WERI-Rb-1 (cell line): Measurements from ENCODE around the gene SEMA4G.
A peak's percentile ranks its signal among the peaks of the same experiment; 100 is the strongest.

Experiments
- DNase-seq: peaks from one replicate; pipeline ENCODE4 v3.0.0-alpha.2; 2020
- H3K27ac ChIP-seq: fragments of 250-450 bp; sonication (Bioruptor Pico); 2 replicates; pipeline ENCODE4 v1.5.1; 2020; ENCODE audit warnings: mild to moderate bottlenecking, moderate library complexity
- H3K27me3 ChIP-seq: fragments of 250-450 bp; sonication (Bioruptor Pico); 2 replicates; pipeline ENCODE4 v1.5.1; 2021; ENCODE audit warnings: mild to moderate bottlenecking, low read depth, moderate library complexity; ENCODE audit not compliant: insufficient read depth, severe bottlenecking
- H3K36me3 ChIP-seq: fragments of 250-450 bp; sonication (Bioruptor Pico); 2 replicates; pipeline ENCODE4 v1.5.1; 2020; ENCODE audit warnings: mild to moderate bottlenecking, moderate library complexity
- H3K4me3 ChIP-seq: 2 replicates; pipeline ENCODE4 v1.5.1; 2011; ENCODE audit warnings: low read depth, mild to moderate bottlenecking, control low read depth, low read length
- H3K9me3 ChIP-seq: fragments of 250-450 bp; sonication (Bioruptor Pico); 2 replicates; pipeline ENCODE4 v1.5.1; 2021; ENCODE audit warnings: mild to moderate bottlenecking, moderate library complexity; ENCODE audit not compliant: severe bottlenecking
- TF ChIP-seq, protein P1 (sequence below): IDR thresholded peaks from 2 replicates; pipeline ENCODE4 v1.5.1; 2011; ENCODE audit warnings: low read depth, mild to moderate bottlenecking, control low read depth, inconsistent platforms, low read length

The SEMA4G gene

DNA sequence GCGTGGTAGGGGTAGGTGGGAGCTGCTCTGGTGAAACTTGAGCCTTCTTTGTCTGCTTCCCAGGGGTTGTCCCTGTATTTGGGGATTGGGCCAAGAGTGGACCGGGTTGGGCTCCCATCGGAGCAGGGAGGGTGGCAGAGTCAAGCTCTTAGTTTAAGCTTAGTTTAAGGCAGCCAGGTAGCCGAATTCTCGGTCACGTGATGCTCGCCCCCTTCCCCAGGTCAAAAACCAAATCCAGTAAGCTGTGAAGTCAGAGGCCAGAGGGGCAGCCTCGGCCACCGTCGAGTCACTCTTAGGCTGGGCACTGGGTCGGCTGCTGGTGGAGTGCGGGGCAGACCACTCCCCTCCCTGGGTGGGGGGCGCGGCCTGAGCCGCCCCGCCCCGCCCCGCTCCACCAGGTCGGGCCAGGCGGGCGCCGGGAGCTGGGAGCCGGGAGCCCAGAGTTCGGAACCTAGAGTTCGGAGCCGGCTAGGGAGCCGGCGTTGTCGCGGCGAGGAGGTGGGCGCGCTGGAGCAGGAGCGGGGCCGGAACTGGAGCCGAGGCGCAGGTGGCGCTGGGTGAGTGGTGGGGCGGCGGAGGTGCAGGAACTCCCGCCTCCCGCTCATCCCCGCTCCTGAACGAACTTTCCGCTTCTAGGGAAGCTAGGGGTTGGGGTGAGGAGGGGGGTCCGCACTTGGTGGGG, 27.5 kb downstream of the SEMA4G start:
- no peaks in the 10 kb centered on the region for H3K9me3 ChIP-seq
- TF ChIP-seq, protein P1, sequence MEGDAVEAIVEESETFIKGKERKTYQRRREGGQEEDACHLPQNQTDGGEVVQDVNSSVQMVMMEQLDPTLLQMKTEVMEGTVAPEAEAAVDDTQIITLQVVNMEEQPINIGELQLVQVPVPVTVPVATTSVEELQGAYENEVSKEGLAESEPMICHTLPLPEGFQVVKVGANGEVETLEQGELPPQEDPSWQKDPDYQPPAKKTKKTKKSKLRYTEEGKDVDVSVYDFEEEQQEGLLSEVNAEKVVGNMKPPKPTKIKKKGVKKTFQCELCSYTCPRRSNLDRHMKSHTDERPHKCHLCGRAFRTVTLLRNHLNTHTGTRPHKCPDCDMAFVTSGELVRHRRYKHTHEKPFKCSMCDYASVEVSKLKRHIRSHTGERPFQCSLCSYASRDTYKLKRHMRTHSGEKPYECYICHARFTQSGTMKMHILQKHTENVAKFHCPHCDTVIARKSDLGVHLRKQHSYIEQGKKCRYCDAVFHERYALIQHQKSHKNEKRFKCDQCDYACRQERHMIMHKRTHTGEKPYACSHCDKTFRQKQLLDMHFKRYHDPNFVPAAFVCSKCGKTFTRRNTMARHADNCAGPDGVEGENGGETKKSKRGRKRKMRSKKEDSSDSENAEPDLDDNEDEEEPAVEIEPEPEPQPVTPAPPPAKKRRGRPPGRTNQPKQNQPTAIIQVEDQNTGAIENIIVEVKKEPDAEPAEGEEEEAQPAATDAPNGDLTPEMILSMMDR = no peak
- DNase-seq = peak; percentile 66
- peak overlapping the region; percentile 98 for H3K27ac ChIP-seq
- no peaks in the 10 kb centered on the region for H3K27me3 ChIP-seq
- H3K4me3 ChIP-seq = peak overlapping the region; percentile 93
- H3K36me3 ChIP-seq = peaks cover 18% of the 10 kb centered on the region

DNA sequence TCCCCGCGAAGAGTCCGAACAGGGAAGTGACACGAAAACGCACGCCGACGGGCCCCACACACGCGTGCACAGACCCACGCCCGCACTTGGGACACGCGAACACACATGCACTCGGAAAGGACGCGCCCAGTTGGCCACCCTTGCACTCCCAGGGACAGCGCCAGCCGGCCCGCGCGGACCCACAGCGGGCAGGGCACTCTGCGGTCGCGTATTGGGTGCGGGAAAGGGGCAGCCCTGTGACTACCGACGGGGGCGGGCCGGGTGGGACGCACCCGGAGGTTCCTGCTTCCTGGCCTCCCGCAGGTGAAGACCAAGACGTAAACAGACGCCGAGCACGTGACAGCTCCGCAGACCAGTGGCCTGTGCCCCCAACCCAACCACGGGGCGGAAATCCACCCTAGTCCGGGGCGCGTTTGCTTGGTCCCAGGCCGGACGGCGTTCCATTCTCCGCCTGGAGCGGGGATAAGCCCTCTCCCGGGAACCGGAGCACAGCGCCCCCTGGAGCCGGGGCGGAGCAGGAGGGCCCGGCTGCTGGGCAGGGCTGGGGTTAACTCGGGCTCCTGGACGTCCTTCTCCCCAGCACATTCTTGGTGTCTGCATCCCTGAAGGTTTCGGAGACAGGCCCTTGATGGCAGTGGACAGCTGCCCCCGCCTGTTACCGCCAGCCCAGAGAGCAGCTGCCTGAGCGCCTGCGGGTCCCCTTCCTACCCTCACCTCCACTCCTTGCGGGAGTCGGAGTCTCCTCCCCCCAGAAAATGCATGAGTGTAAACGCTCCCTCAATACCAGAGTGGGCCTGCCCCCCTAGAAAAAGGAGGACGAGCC, 28.3 kb downstream of the SEMA4G start:
- peak overlapping the region; percentile 93 for H3K4me3 ChIP-seq
- peak overlapping the region; percentile 98 for H3K27ac ChIP-seq
- peak; percentile 90 for DNase-seq

DNA sequence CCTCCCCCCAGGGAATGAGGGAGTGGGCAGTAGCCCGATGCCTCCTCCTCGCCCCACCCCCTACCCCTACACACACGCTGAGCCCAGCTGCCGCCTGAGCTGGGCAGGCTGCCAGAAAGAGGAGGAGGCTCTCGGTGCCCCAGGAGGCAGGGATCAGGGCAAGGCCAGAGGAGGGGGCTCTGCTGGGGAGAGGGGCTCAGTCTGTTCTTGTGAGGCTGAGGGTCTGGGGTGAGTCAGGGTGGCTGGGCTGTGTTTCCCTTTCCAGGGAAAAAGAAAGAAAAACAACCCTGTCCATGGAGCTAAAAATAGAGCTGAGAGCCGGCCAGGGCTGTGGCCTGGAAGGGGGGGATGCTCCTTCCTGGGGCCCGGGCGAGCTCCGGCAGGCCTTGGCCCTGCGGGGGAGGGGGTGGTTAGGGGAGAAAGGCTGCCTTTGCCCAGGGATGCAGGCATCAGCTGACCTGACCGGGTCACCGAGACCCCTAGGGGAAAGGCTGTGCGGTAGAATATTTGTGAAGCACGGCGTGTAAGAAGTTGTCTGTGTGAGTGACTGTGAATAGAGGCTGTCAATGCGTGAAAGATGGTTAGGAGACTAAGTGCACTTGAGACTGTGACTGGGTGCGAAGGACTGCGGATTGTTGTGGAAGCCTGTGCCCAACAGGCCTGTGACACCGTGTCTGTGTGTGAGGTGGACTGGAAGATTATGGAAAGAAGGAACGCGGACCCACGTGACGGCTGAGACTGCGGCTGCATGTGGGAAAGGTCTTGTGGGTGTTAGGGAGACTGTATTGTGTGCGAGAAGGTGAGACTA, 29.1 kb downstream of the SEMA4G start:
- H3K27ac ChIP-seq = peak overlapping the region; percentile 98
- H3K36me3 ChIP-seq = peaks cover 24% of the 10 kb centered on the region
- DNase-seq = peak; percentile 95
- TF ChIP-seq, protein P1 = no peak
- no peaks in the 10 kb centered on the region for H3K27me3 ChIP-seq
- peak overlapping the region; percentile 93 for H3K4me3 ChIP-seq
- H3K9me3 ChIP-seq = no peaks in the 10 kb centered on the region

More for the DNA sequence above, 28.3 kb downstream of the SEMA4G start:
- TF ChIP-seq, protein P1 = peak; percentile 92
- Histone ChIP-seq H3K27me3 (no peaks in the 10 kb centered on the region), H3K36me3 (peaks cover 22% of the 10 kb centered on the region), H3K9me3 (no peaks in the 10 kb centered on the region)

DNA sequence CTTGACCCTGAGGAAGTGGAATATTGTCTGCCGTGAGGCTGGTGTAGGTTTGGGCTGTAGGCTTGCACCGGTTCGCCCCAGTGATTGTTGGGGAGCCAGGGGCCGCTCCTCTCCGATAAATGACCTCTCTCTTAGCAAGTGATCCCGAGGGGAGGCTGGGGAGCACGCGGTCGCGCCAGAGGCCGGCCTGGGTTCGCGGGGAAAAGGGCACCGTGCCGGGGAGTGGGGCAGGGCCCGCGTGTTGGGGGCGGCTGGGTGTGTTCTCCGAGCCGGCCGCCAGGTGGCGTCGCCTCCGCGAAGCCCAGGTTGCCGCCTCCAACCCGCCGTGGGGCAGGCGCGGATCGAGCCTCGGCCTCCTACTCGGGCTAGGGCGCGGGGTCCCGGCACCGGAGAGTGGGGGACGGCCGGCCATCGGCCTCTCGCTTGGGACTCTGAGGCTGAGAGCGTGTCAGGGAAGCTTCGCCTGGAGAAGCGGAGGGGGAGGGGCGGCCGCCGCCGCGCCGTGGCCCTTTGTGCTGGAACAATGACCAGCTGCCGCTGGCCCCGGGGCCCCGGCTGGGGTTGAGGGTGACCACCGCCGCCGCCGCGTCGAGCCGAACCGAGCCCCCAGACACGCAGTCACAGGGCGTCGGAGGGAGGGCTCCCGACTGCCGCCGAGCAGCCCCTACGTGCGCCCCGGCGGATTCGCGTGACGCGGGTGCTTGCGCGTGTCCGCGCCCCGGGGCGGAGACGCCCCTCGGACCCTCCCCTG, 29.9 kb downstream of the SEMA4G start:
- H3K4me3 ChIP-seq = peak overlapping the region; percentile 93
- H3K27ac ChIP-seq = peak overlapping the region; percentile 98
- peak; percentile 79 for DNase-seq
- H3K27me3 ChIP-seq = no peaks in the 10 kb centered on the region
- TF ChIP-seq, protein P1 = peak; percentile 92
- no peaks in the 10 kb centered on the region for H3K9me3 ChIP-seq
- H3K36me3 ChIP-seq = peaks cover 24% of the 10 kb centered on the region

DNA sequence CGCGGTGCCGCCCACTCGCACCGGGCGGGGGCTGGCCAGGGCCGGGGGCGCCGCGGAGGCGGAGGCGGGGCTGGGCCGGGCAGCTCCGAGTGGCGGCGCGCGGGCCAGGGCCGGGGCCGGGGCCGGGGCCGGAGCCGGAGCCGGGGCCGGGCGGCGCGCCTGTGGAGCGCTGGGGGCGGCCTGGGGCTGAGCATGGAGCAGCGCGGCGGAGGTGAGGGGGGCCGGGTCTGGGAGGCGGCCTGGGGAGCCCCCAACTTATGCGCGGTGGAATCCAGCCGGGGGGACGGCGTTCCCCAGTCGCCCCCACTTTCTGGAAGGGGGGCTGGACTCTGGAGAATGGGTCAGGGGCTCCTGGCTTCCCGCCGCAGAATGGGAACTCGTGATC, 30.4 kb downstream of the SEMA4G start, which contains the start of gene LZTS2:
TSS of gene LZTS2 (plus strand) at position 67 of the 385 bp plus-strand sequence. CDS start 2,731 bp downstream, outside the sequence.
- DNase-seq = no peak
- TF ChIP-seq, protein P1 = no peak
- Histone ChIP-seq H3K9me3 (no peaks in the 10 kb centered on the region), H3K36me3 (peaks cover 26% of the 10 kb centered on the region), H3K27ac (peak within 1 kb of the TSS; percentile 98), H3K4me3 (peak within 1 kb of the TSS; percentile 94), H3K27me3 (no peaks in the 10 kb centered on the region)
